SU-DHL-6 (cell line): ENCODE data around the gene TRIOBP.

ENCODE experiments used
- H2AFZ ChIP-seq: fragments of 200-600 bp; sonication (generic); 2 replicates; pipeline ENCODE4 v1.6.1; 2014; ENCODE audit warnings: low read depth, mild to moderate bottlenecking, moderate library complexity, mixed read lengths, antibody characterized with exemption, low read length; ENCODE audit not compliant: severe bottlenecking
- H3F3A ChIP-seq: fragments of 200-600 bp; shearing (Covaris generic); 2 replicates; pipeline ENCODE4 v1.6.0; 2016; ENCODE audit warnings: antibody characterized with exemption, mild to moderate bottlenecking; ENCODE audit not compliant: insufficient read depth
- H3K27ac ChIP-seq: fragments of 200-600 bp; sonication (generic); 2 replicates; pipeline ENCODE4 v1.5.1; 2016; ENCODE audit warnings: low read depth, mild to moderate bottlenecking, low read length, moderate library complexity, mixed read lengths
- H3K27me3 ChIP-seq: fragments of 200-600 bp; sonication (generic), shearing (Covaris generic); 2 replicates; pipeline ENCODE4 v1.6.0; 2014; ENCODE audit warnings: mild to moderate bottlenecking, low read length
- H3K36me3 ChIP-seq: fragments of 200-600 bp; sonication (generic); 2 replicates; pipeline ENCODE4 v1.6.1; 2014; ENCODE audit warnings: mild to moderate bottlenecking, low read length, mixed read lengths
- H3K4me2 ChIP-seq: fragments of 300-600, 200-600 bp; shearing (Covaris generic), sonication (generic); 2 replicates; pipeline ENCODE4 v1.6.0; 2014; ENCODE audit warnings: low read length, low read depth, mild to moderate bottlenecking; ENCODE audit not compliant: poor library complexity, severe bottlenecking
- H3K4me3 ChIP-seq: fragments of 200-600 bp; sonication (generic); 2 replicates; pipeline ENCODE4 v1.5.1; 2014; ENCODE audit warnings: antibody characterized with exemption, low read length, mild to moderate bottlenecking, mixed read lengths; ENCODE audit not compliant: insufficient read depth, poor library complexity, severe bottlenecking
- H3K79me2 ChIP-seq: fragments of 200-600 bp; sonication (generic); 2 replicates; pipeline ENCODE4 v1.6.1; 2014; ENCODE audit warnings: mild to moderate bottlenecking, low read length, moderate library complexity; ENCODE audit not compliant: insufficient read depth
- H3K9ac ChIP-seq: fragments of 200-600 bp; sonication (generic); 2 replicates; pipeline ENCODE4 v1.7.0; 2014; ENCODE audit warnings: mild to moderate bottlenecking, low read length
- H3K9me2 ChIP-seq: fragments of 200-600 bp; sonication (generic); replicated peaks from 2 replicates; pipeline ENCODE4 v1.6.1; 2014; ENCODE audit warnings: low read length; ENCODE audit not compliant: insufficient read depth
- H3K9me3 ChIP-seq: fragments of 200-600 bp; sonication (generic); 2 replicates; pipeline ENCODE4 v1.6.1; 2014; ENCODE audit warnings: low read length, mixed read lengths; ENCODE audit not compliant: insufficient read depth
- H4K20me1 ChIP-seq: fragments of 200-600 bp; sonication (generic); 2 replicates; pipeline ENCODE4 v1.6.1; 2014; ENCODE audit warnings: low read depth, mild to moderate bottlenecking, antibody characterized with exemption, low read length, moderate library complexity, mixed read lengths
- CTCF ChIP-seq: fragments of 200-600 bp; sonication (generic); IDR thresholded peaks from one replicate; pipeline ENCODE4 v1.5.1; 2017; ENCODE audit warnings: antibody characterized with exemption, mild to moderate bottlenecking, low read length, moderate library complexity; ENCODE audit not compliant: insufficient read depth, poor library complexity, severe bottlenecking
- EZH2phosphoT487 ChIP-seq: fragments of 200-600 bp; sonication (generic), shearing (Covaris generic); conservative IDR thresholded peaks from 2 replicates; pipeline ENCODE4 v1.6.1; 2018; ENCODE audit warnings: mild to moderate bottlenecking, antibody characterized with exemption, low read length, moderate library complexity, mixed read lengths

Gene TRIOBP

GRCh38 chr22:37781434-37782059 lies 84.7 kb downstream of the TRIOBP start:
- Histone ChIP-seq H3K36me3 (no peaks in the 10 kb centered on the region), H3K79me2 (no peaks in the 10 kb centered on the region), H3K4me3 (no peak overlapping the region), H3K9me3 (no peaks in the 10 kb centered on the region), H3K27ac (no peak overlapping the region), H2AFZ (no peak overlapping the region), H3F3A (no peaks in the 10 kb centered on the region), H3K4me2 (no peak overlapping the region), H3K9ac (no peak overlapping the region), H4K20me1 (no peaks in the 10 kb centered on the region), H3K9me2 (no peaks in the 10 kb centered on the region), H3K27me3 (no peaks in the 10 kb centered on the region)
- no peak for TF ChIP-seq CTCF
- TF ChIP-seq EZH2phosphoT487, result no peak

GRCh38 chr22:37782340-37783168 lies 85.7 kb downstream of the TRIOBP start:
- Histone ChIP-seq H3K79me2 (no peaks in the 10 kb centered on the region), H4K20me1 (no peaks in the 10 kb centered on the region), H3K9me2 (no peaks in the 10 kb centered on the region), H3K27me3 (no peaks in the 10 kb centered on the region), H3K9ac (no peak overlapping the region), H3K36me3 (no peaks in the 10 kb centered on the region), H3K27ac (no peak overlapping the region), H3K4me3 (no peak overlapping the region), H3F3A (no peaks in the 10 kb centered on the region), H2AFZ (no peak overlapping the region), H3K4me2 (no peak overlapping the region), H3K9me3 (no peaks in the 10 kb centered on the region)
- TF ChIP-seq EZH2phosphoT487 (no peak), CTCF (no peak)

GRCh38 chr22:37784829-37785495 lies 88.1 kb downstream of the TRIOBP start:
- H3K9me2 ChIP-seq, result no peaks in the 10 kb centered on the region
- H3K4me3 ChIP-seq, result no peak overlapping the region
- TF ChIP-seq EZH2phosphoT487, result no peak
- no peak for TF ChIP-seq CTCF
- H3F3A ChIP-seq, result no peaks in the 10 kb centered on the region
- no peaks in the 10 kb centered on the region for H3K27me3 ChIP-seq
- H3K4me2 ChIP-seq, result no peak overlapping the region
- H4K20me1 ChIP-seq, result no peaks in the 10 kb centered on the region
- H3K79me2 ChIP-seq, result no peaks in the 10 kb centered on the region
- H3K9me3 ChIP-seq, result no peaks in the 10 kb centered on the region
- H3K36me3 ChIP-seq, result no peaks in the 10 kb centered on the region
- no peak overlapping the region for H3K27ac ChIP-seq
- no peak overlapping the region for H3K9ac ChIP-seq
- no peak overlapping the region for H2AFZ ChIP-seq
